HEK293 (cell line): ENCODE data around the gene SAFB.

Source experiments
- CTCF ChIA-PET: fragments of 350-600 bp; formaldehyde crosslinking; extraction: SDS; loops from one replicate; lab custom pipeline; 2021; ENCODE audit warnings: antibody characterized with exemption; lab: Yijun Ruan, JAX
- POLR2A ChIA-PET: fragments of 300-600 bp; formaldehyde crosslinking; extraction: SDS; loops from one replicate; lab custom pipeline; 2020; ENCODE audit warnings: antibody characterized with exemption, inconsistent platforms; lab: Yijun Ruan, JAX
- H3K27ac ChIP-seq: fragments of 200-500 bp; sonication (Bioruptor generic); 2 replicates; pipeline ENCODE4 v1.5.1; 2014; ENCODE audit warnings: low read depth, low read length, control low read depth, inconsistent platforms; ENCODE audit errors: extremely low read depth
- H3K36me3 ChIP-seq, 2 experiments: fragments of 200-500 bp in 1 of 2; sonication (Bioruptor generic) in 1 of 2; 1 replicate in 1 of 2; 2 replicates in 1 of 2; pipeline ENCODE4 v1.5.1; 2014 to 2017; ENCODE audit warnings: inconsistent platforms in 2 of 2, low read length in 2 of 2; ENCODE audit not compliant: control insufficient read depth in 2 of 2, insufficient read depth in 1 of 2
- H3K4me1 ChIP-seq: fragments of 200-500 bp; sonication (Bioruptor generic); 2 replicates; pipeline ENCODE4 v1.5.1; 2014; ENCODE audit warnings: mild to moderate bottlenecking, low read length, inconsistent platforms; ENCODE audit not compliant: control insufficient read depth, insufficient read depth
- H3K4me3 ChIP-seq: 2 replicates; pipeline ENCODE4 v1.5.1; 2011; ENCODE audit warnings: low read depth, mild to moderate bottlenecking, control low read depth, low read length, moderate library complexity
- H3K9me3 ChIP-seq: fragments of 200-500 bp; sonication (Bioruptor generic); 2 replicates; pipeline ENCODE4 v1.5.1; 2014; ENCODE audit warnings: low read depth, low read length, inconsistent platforms; ENCODE audit not compliant: control insufficient read depth, insufficient read depth
- CTCF ChIP-seq: fragments of 450-650 bp; formaldehyde crosslinking; IDR thresholded peaks from 2 replicates; pipeline ENCODE4 v1.5.1; 2016; ENCODE audit warnings: missing biosample characterization, missing genetic modification characterization
- IKZF3 ChIP-seq: fragments of 450-650 bp; IDR thresholded peaks from 2 replicates; pipeline ENCODE4 v1.5.0; 2018; ENCODE audit warnings: missing biosample characterization, mild to moderate bottlenecking, missing genetic modification characterization, moderate library complexity
- KLF16 ChIP-seq: fragments of 450-650 bp; formaldehyde crosslinking; IDR thresholded peaks from 2 replicates; pipeline ENCODE4 v1.5.1; 2017; ENCODE audit warnings: missing biosample characterization, missing genetic modification characterization
- KLF17 ChIP-seq: fragments of 450-650 bp; formaldehyde crosslinking; IDR thresholded peaks from 2 replicates; pipeline ENCODE4 v1.5.1; 2016; ENCODE audit warnings: missing biosample characterization, missing genetic modification characterization
- PRDM4 ChIP-seq: fragments of 450-650 bp; formaldehyde crosslinking; IDR thresholded peaks from 2 replicates; pipeline ENCODE4 v1.5.1; 2017; ENCODE audit warnings: missing biosample characterization, missing genetic modification characterization
- YY1 ChIP-seq: fragments of 450-650 bp; formaldehyde crosslinking; IDR thresholded peaks from 2 replicates; pipeline ENCODE4 v1.5.1; 2018; ENCODE audit warnings: missing biosample characterization, missing genetic modification characterization
- ZBTB21 ChIP-seq: fragments of 450-650 bp; formaldehyde crosslinking; IDR thresholded peaks from 2 replicates; pipeline ENCODE4 v1.5.1; 2017; ENCODE audit warnings: missing biosample characterization, missing genetic modification characterization
- ZBTB49 ChIP-seq: fragments of 450-650 bp; formaldehyde crosslinking; IDR thresholded peaks from 2 replicates; pipeline ENCODE4 v1.5.1; 2016; ENCODE audit warnings: missing biosample characterization, missing genetic modification characterization, low read depth
- ZBTB8A ChIP-seq: fragments of 450-650 bp; formaldehyde crosslinking; IDR thresholded peaks from 2 replicates; pipeline ENCODE4 v1.5.1; 2016; ENCODE audit warnings: missing biosample characterization, missing genetic modification characterization
- ZNF155 ChIP-seq: fragments of 450-650 bp; formaldehyde crosslinking; IDR thresholded peaks from 2 replicates; pipeline ENCODE4 v1.5.1; 2016; ENCODE audit warnings: missing biosample characterization, missing genetic modification characterization
- ZNF174 ChIP-seq: fragments of 450-650 bp; formaldehyde crosslinking; IDR thresholded peaks from 2 replicates; pipeline ENCODE4 v1.5.0; 2017; ENCODE audit warnings: missing biosample characterization, mild to moderate bottlenecking, missing genetic modification characterization
- ZNF202 ChIP-seq: fragments of 450-650 bp; formaldehyde crosslinking; IDR thresholded peaks from 2 replicates; pipeline ENCODE4 v1.5.1; 2016; ENCODE audit warnings: missing biosample characterization, missing genetic modification characterization, borderline replicate concordance
- ZNF211 ChIP-seq: fragments of 450-650 bp; formaldehyde crosslinking; IDR thresholded peaks from 2 replicates; pipeline ENCODE4 v1.5.1; 2016; ENCODE audit warnings: low read depth, missing biosample characterization, missing genetic modification characterization
- ZNF280D ChIP-seq: fragments of 450-650 bp; formaldehyde crosslinking; IDR thresholded peaks from 2 replicates; pipeline ENCODE4 v1.5.1; 2016; ENCODE audit warnings: missing biosample characterization, missing genetic modification characterization
- ZNF292 ChIP-seq: fragments of 450-650 bp; formaldehyde crosslinking; IDR thresholded peaks from 2 replicates; pipeline ENCODE4 v1.5.1; 2016; ENCODE audit warnings: low read depth, missing biosample characterization, missing genetic modification characterization, borderline replicate concordance
- ZNF335 ChIP-seq: fragments of 450-650 bp; formaldehyde crosslinking; conservative IDR thresholded peaks from 2 replicates; pipeline ENCODE4 v1.5.1; 2016; ENCODE audit warnings: missing biosample characterization, missing genetic modification characterization
- ZNF549 ChIP-seq: fragments of 450-650 bp; IDR thresholded peaks from 2 replicates; pipeline ENCODE4 v1.5.1; 2018; ENCODE audit warnings: missing biosample characterization, missing genetic modification characterization, mild to moderate bottlenecking, inconsistent platforms, moderate library complexity
- ZNF560 ChIP-seq: fragments of 450-650 bp; formaldehyde crosslinking; IDR thresholded peaks from 2 replicates; pipeline ENCODE4 v1.5.1; 2017; ENCODE audit warnings: missing biosample characterization, missing genetic modification characterization, borderline replicate concordance
- ZNF600 ChIP-seq: fragments of 450-650 bp; formaldehyde crosslinking; IDR thresholded peaks from 2 replicates; pipeline ENCODE4 v1.5.1; 2016; ENCODE audit warnings: missing biosample characterization, missing genetic modification characterization
- ZNF624 ChIP-seq: fragments of 450-650 bp; formaldehyde crosslinking; IDR thresholded peaks from 2 replicates; pipeline ENCODE4 v1.5.1; 2017; ENCODE audit warnings: missing biosample characterization, missing genetic modification characterization
- ZNF692 ChIP-seq: fragments of 450-650 bp; formaldehyde crosslinking; IDR thresholded peaks from 2 replicates; pipeline ENCODE4 v1.5.1; 2016; ENCODE audit warnings: missing biosample characterization, missing genetic modification characterization
- ZNF747 ChIP-seq: fragments of 450-650 bp; formaldehyde crosslinking; IDR thresholded peaks from 2 replicates; pipeline ENCODE4 v1.5.1; 2016; ENCODE audit warnings: missing biosample characterization, missing genetic modification characterization
- ZXDB ChIP-seq: fragments of 450-650 bp; formaldehyde crosslinking; IDR thresholded peaks from 2 replicates; pipeline ENCODE4 v1.5.1; 2016; ENCODE audit warnings: missing biosample characterization, missing genetic modification characterization

The SAFB gene

GRCh38 chr19:5692723-5693194 lies 69.9 kb downstream of the SAFB start (continued):
- TF ChIP-seq ZNF692 (tag by site-specific recombination) = no peak
- no peak for TF ChIP-seq ZNF747 (tag by site-specific recombination)
- TF ChIP-seq ZNF174 (tag by site-specific recombination) = no peak
- peak; percentile 5; the same call in 1 of the 2 replicates for TF ChIP-seq YY1 (tag by site-specific recombination)
- no peak for TF ChIP-seq ZNF549
- peak; percentile 57 for TF ChIP-seq ZXDB (tag by site-specific recombination)
- TF ChIP-seq KLF16 = no peak
- peak; percentile 96 for TF ChIP-seq IKZF3 (tag by site-specific recombination)
- no peak for TF ChIP-seq ZNF202
- TF ChIP-seq ZNF560 (tag by site-specific recombination) = no peak
- no peak for TF ChIP-seq ZBTB21 (tag by site-specific recombination)
- TF ChIP-seq ZNF155 (tag by site-specific recombination) = no peak
- no peak for TF ChIP-seq ZNF292 (tag by site-specific recombination)
- no peak for TF ChIP-seq ZNF211 (tag by site-specific recombination)

GRCh38 chr19:5693195-5694166 lies 70.6 kb downstream of the SAFB start:
- H3K27ac ChIP-seq = peak overlapping the region; percentile 100
- H3K4me1 ChIP-seq = no peaks in the 10 kb centered on the region; the same call in 1 of the 2 replicates
- POLR2A ChIA-PET = interaction anchor here (0.5 to 1.5 kb wide), 3 partner anchors 10 to 101 kb away, joined by 3 to 6 read pairs (median 3); no protein-coding TSS in a partner anchor
- no peaks in the 10 kb centered on the region for H3K9me3 ChIP-seq
- peaks cover 5 to 74% of the 10 kb centered on the region in 2 experiments; a peak in 2 of 3 replicates for H3K36me3 ChIP-seq
- no peak overlapping the region for H3K4me3 ChIP-seq
- CTCF ChIA-PET = interaction anchor here (1.1 kb wide), 1 partner anchor 16 kb away, joined by 3 read pairs; no protein-coding TSS in a partner anchor
- TF ChIP-seq ZBTB8A (tag by site-specific recombination) (peak; percentile 14; the same call in 1 of the 2 replicates), ZNF624 (tag by site-specific recombination) (no peak), CTCF (no peak), ZBTB21 (tag by site-specific recombination) (no peak), ZBTB49 (tag by site-specific recombination) (no peak), KLF17 (tag by site-specific recombination) (peak; percentile 16; the same call in 1 of the 2 replicates), ZNF335 (tag by site-specific recombination) (no peak), ZNF600 (tag by site-specific recombination) (peak; percentile 83), PRDM4 (tag by site-specific recombination) (no peak), ZNF280D (no peak)
